ENCODE data around the gene BSPH1.
"Not testable (repeated sequence)": the region's sequence is repeated elsewhere in the genome, so short reads cannot be mapped to it uniquely, and the experiment has no call there.

Gene BSPH1

GRCh38 chr19:47992070-47992469 lies at the start of gene BSPH1:
BSPH1 (minus strand) TSS chr19:47992170; CDS start chr19:47992081, 89 bp downstream.
- DNase-seq (ENCODE audit: low spot score) (no peak), FAIRE-seq (no peak)

GRCh38 chr19:48036765-48037164 lies 44.8 kb upstream of the BSPH1 start:
- DNase-seq (ENCODE audit: low spot score) (no peak), FAIRE-seq (no peak)

GRCh38 chr19:48033604-48034003 lies 41.6 kb upstream of the BSPH1 start:
- no peak for FAIRE-seq
- no peak for DNase-seq (ENCODE audit: low spot score)

- DNase-seq (ENCODE audit: low spot score), result no peak
- no peak for FAIRE-seq
These were observed 38.1 kb upstream of the BSPH1 start for GRCh38 chr19:48030073-48030472.

GRCh38 chr19:48029431-48029830 lies 37.5 kb upstream of the BSPH1 start:
- no peak for FAIRE-seq

GRCh38 chr19:48025480-48025879 lies 33.5 kb upstream of the BSPH1 start:
- DNase-seq (ENCODE audit: low spot score), result no peak

More at GRCh38 chr19:48029431-48029830, 37.5 kb upstream of the BSPH1 start:
- DNase-seq (ENCODE audit: low spot score), result no peak

GRCh38 chr19:48023518-48023917 lies 31.5 kb upstream of the BSPH1 start:
- FAIRE-seq (no peak), DNase-seq (ENCODE audit: low spot score) (no peak)

More at GRCh38 chr19:48025480-48025879, 33.5 kb upstream of the BSPH1 start:
- no peak for FAIRE-seq

- FAIRE-seq, result no peak
- no peak for DNase-seq (ENCODE audit: low spot score)
These were observed 31.0 kb upstream of the BSPH1 start for GRCh38 chr19:48023011-48023410.

GRCh38 chr19:48020686-48021085 lies 28.7 kb upstream of the BSPH1 start:
- DNase-seq (ENCODE audit: low spot score) (no peak), FAIRE-seq (no peak)

GRCh38 chr19:48010932-48011758 lies 19.2 kb upstream of the BSPH1 start:
- FAIRE-seq (no peak), DNase-seq (ENCODE audit: low spot score) (no peak)

GRCh38 chr19:48006762-48007161 lies 14.8 kb upstream of the BSPH1 start:
- FAIRE-seq (no peak), DNase-seq (ENCODE audit: low spot score) (no peak)

- DNase-seq (ENCODE audit: low spot score) (no peak), FAIRE-seq (no peak)
These were observed 12.3 kb upstream of the BSPH1 start for GRCh38 chr19:48004236-48004635.

GRCh38 chr19:48000846-48001245 lies 8.9 kb upstream of the BSPH1 start:
- FAIRE-seq (no peak), DNase-seq (ENCODE audit: low spot score) (no peak)

GRCh38 chr19:47998800-47999199 lies 6.8 kb upstream of the BSPH1 start:
- FAIRE-seq (no peak), DNase-seq (ENCODE audit: low spot score) (no peak)

- FAIRE-seq (no peak), DNase-seq (ENCODE audit: low spot score) (no peak)
These were observed 4.3 kb upstream of the BSPH1 start for GRCh38 chr19:47996230-47996727.

- FAIRE-seq (no peak), DNase-seq (ENCODE audit: low spot score) (no peak)
These were observed 2.3 kb upstream of the BSPH1 start, which contains the start of gene ELSPBP1 for GRCh38 chr19:47994209-47994802. ELSPBP1 (plus strand) TSS chr19:47994632; CDS start chr19:48008668, 14,036 bp downstream.

GRCh38 chr19:47991191-47991808 lies 670 bp downstream of the BSPH1 start:
- no peak for FAIRE-seq

GRCh38 chr19:47973529-47973928 lies 18.4 kb downstream of the BSPH1 start:
- DNase-seq (ENCODE audit: low spot score), result no peak
- FAIRE-seq, result no peak

More at GRCh38 chr19:47991191-47991808, 670 bp downstream of the BSPH1 start:
- no peak for DNase-seq (ENCODE audit: low spot score)

- not testable (repeated sequence) for FAIRE-seq; DNase-seq (ENCODE audit: low spot score)
These were observed 36.0 kb downstream of the BSPH1 start for GRCh38 chr19:47955936-47956335.

GRCh38 chr19:47952132-47952531 lies 39.8 kb downstream of the BSPH1 start:
- not testable (repeated sequence) for FAIRE-seq

GRCh38 chr19:47949852-47950521 lies 42.0 kb downstream of the BSPH1 start:
- not testable (repeated sequence) for DNase-seq (ENCODE audit: low spot score); FAIRE-seq

More at GRCh38 chr19:47952132-47952531, 39.8 kb downstream of the BSPH1 start:
- not testable (repeated sequence) for DNase-seq (ENCODE audit: low spot score)
